Measurements from ENCODE around the gene ZMIZ2. TPM values are rescaled to one million over a fixed set of nuclear protein-coding genes. Genes with fewer than 3 reads are reported as not detected.

The ZMIZ2 gene
- total RNA-seq, 1 donor from 2014 or later: 291 TPM

DNA sequence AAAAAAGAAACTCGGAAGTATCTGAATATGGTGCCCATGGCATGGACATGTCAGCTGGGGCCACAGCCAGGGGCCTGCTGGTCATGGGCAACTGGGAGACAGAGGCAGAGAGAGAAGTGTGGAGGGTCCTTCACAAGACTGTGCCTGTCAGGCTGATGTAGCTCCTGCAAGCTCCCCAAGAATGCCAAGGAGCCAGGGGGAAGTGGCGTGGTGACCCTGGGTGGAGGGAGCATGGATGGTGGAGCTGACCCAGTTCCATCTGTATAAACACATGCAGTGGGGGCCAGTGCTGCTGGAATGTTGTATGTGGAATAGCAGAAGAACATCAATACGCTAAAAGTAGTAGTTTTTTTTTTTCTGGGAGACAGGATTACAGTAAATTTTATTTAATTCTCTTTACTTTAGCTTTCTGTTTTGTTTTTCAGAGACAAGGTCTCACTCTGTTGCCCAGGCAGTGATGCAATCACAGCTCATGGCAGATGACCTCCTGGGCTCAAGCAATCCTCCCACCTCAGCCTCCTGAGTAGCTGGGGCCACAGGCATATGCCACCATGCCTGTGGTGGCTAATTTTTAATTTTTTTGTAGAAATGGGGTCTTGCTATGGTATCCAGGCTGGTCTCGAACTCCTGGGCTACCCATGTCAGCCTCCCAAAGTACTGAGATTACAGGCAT is 10.5 kb upstream of the ZMIZ2 start:
- no peaks in the 10 kb centered on the region for H3K4me1 Mint-ChIP-seq (ENCODE audit: low read depth, unreplicated experiment)
- H3K27me3 Mint-ChIP-seq (ENCODE audit: unreplicated experiment): no peaks in the 10 kb centered on the region
- no peak for DNase-seq
- H3K27ac Mint-ChIP-seq (ENCODE audit: unreplicated experiment): no peak overlapping the region
- no peaks in the 10 kb centered on the region for H3K36me3 Mint-ChIP-seq (ENCODE audit: unreplicated experiment)
- TF ChIP-seq, protein P1, sequence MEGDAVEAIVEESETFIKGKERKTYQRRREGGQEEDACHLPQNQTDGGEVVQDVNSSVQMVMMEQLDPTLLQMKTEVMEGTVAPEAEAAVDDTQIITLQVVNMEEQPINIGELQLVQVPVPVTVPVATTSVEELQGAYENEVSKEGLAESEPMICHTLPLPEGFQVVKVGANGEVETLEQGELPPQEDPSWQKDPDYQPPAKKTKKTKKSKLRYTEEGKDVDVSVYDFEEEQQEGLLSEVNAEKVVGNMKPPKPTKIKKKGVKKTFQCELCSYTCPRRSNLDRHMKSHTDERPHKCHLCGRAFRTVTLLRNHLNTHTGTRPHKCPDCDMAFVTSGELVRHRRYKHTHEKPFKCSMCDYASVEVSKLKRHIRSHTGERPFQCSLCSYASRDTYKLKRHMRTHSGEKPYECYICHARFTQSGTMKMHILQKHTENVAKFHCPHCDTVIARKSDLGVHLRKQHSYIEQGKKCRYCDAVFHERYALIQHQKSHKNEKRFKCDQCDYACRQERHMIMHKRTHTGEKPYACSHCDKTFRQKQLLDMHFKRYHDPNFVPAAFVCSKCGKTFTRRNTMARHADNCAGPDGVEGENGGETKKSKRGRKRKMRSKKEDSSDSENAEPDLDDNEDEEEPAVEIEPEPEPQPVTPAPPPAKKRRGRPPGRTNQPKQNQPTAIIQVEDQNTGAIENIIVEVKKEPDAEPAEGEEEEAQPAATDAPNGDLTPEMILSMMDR (IDR thresholded peaks at IDR 0.05; ENCODE audit: partially characterized antibody, unreplicated experiment): no peak
- peaks cover 8% of the 10 kb centered on the region for H3K9me3 Mint-ChIP-seq (ENCODE audit: unreplicated experiment)
- H3K4me3 Mint-ChIP-seq (ENCODE audit: unreplicated experiment): no peak overlapping the region

DNA sequence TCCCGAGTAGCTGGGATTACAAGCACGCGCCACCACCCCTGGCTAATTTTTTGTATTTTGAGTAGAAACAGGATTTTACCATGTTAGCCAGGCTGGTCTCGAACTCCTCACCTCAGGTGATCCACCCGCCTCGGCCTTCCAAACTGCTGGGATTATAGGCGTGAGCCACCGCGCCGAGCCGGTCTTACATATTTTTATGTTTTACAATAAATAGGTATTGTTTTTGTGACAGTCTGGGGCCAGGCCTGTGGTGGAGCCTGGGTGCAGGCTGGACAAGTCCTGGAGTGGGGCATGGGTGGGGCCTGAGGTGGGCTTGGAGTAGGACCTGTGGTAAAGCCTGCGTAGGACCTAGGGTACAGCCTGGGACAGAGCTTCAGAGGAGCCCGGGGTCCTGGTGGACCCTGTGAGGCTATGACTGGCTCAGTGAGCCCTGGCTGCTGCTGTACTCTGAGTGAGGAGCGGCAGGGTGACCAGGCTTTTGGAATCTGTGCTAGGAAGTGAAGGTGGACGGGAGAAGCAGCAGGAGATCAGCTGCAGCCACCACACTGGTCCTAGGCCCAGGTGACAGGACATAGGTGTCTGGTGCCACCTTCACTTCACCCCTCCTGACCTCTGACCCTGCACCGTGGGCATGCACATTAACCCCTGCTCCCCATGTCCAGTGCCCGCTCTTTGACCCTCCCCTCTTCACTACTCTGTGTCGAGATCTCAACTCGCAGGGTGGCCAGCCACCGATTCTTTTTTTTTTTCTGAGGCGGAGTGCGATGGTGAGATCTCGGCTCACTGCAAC is 9.6 kb upstream of the ZMIZ2 start:
- Mint-ChIP-seq H3K27ac (ENCODE audit: unreplicated experiment) (no peak overlapping the region), H3K27me3 (ENCODE audit: unreplicated experiment) (no peaks in the 10 kb centered on the region), H3K4me1 (ENCODE audit: low read depth, unreplicated experiment) (no peaks in the 10 kb centered on the region), H3K9me3 (ENCODE audit: unreplicated experiment) (peaks cover 10% of the 10 kb centered on the region), H3K4me3 (ENCODE audit: unreplicated experiment) (no peak overlapping the region), H3K36me3 (ENCODE audit: unreplicated experiment) (no peaks in the 10 kb centered on the region)
- no peak for DNase-seq
- TF ChIP-seq, protein P1 (IDR thresholded peaks at IDR 0.05; ENCODE audit: partially characterized antibody, unreplicated experiment): no peak

DNA sequence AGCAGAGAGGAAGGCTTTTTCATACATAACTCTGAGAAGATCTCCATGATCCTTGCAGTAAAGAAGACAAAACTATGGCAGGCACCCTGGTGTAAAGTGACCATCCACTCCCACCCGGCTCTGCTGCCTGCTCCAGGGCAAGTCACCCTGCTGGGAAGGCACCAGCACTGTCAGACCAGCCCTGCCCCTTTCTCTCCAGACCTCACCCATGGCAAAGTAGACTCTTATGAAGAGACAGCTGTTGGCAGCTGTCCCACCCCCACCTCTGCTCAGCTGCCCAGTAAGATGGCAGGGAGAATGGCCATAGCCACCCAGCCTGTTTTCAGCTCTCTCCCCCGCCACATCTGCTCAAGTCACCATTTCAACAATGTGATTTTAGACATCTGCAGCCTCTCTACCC is 8.6 kb upstream of the ZMIZ2 start:
- H3K4me3 Mint-ChIP-seq (ENCODE audit: unreplicated experiment): no peak overlapping the region
- peaks cover 11% of the 10 kb centered on the region for H3K9me3 Mint-ChIP-seq (ENCODE audit: unreplicated experiment)
- no peak overlapping the region for H3K27ac Mint-ChIP-seq (ENCODE audit: unreplicated experiment)
- no peak for DNase-seq
- no peaks in the 10 kb centered on the region for H3K36me3 Mint-ChIP-seq (ENCODE audit: unreplicated experiment)
- no peaks in the 10 kb centered on the region for H3K4me1 Mint-ChIP-seq (ENCODE audit: low read depth, unreplicated experiment)
- no peaks in the 10 kb centered on the region for H3K27me3 Mint-ChIP-seq (ENCODE audit: unreplicated experiment)
- TF ChIP-seq, protein P1 (IDR thresholded peaks at IDR 0.05; ENCODE audit: partially characterized antibody, unreplicated experiment): no peak

DNA sequence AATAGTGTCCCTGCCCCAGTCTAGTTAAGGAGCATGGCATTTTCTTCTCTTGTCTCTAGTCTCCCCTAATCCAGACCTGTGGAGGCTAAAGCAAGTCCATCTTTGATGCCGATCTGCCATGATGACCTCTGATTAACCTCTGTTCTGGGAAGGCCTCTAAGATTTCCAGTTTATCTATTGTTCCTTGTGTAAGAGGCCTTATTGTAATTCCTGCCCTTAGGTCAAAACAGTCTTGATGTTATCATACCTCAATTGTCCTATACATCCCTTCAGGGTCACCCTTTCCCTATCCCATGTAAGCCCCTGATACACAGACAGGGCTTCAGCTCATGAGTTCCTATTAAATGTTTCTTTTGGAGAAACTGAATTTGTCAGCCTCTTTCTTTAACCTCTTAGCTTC is 4.9 kb upstream of the ZMIZ2 start:
- H3K9me3 Mint-ChIP-seq (ENCODE audit: unreplicated experiment): peaks cover 14% of the 10 kb centered on the region
- no peaks in the 10 kb centered on the region for H3K27me3 Mint-ChIP-seq (ENCODE audit: unreplicated experiment)
- H3K36me3 Mint-ChIP-seq (ENCODE audit: unreplicated experiment): no peaks in the 10 kb centered on the region
- TF ChIP-seq, protein P1 (IDR thresholded peaks at IDR 0.05; ENCODE audit: partially characterized antibody, unreplicated experiment): no peak
- H3K4me3 Mint-ChIP-seq (ENCODE audit: unreplicated experiment): no peak overlapping the region
- peaks cover 5% of the 10 kb centered on the region for H3K4me1 Mint-ChIP-seq (ENCODE audit: low read depth, unreplicated experiment)
- no peak overlapping the region for H3K27ac Mint-ChIP-seq (ENCODE audit: unreplicated experiment)
- DNase-seq: no peak

All from glutamatergic neuron (in vitro differentiated cells).